PC-9 (cell line): Measurements from ENCODE around the gene GMCL2. TPM values are rescaled to one million over a fixed set of nuclear protein-coding genes. Genes with fewer than 3 reads are reported as not detected.

Source experiments
- BruUV-seq: library from RNA; stranded (reverse); fragments of 400-500 nt; replicated peaks from 2 replicates; lab custom pipeline; 2021; lab: Mats Ljungman, UMichigan
- CTCF ChIA-PET: fragments of 300-600 bp; sonication (Branson Sonifier 250); formaldehyde crosslinking; loops from one replicate; lab custom pipeline; 2022; ENCODE audit warnings: antibody characterized with exemption; lab: Charles Lee
- POLR2A ChIA-PET: fragments of 300-600 bp; sonication (Branson Sonifier 250); formaldehyde crosslinking; loops from one replicate; lab custom pipeline; 2022; ENCODE audit warnings: antibody characterized with exemption; ENCODE audit not compliant: unreplicated experiment; lab: Charles Lee
- DNase-seq, 2 experiments: peaks; one replicate each; pipeline versions ENCODE4 v3.0.0 to v3.0.0-alpha.2; 2015 to 2022; ENCODE audit warnings: mixed read lengths in 1 of 2
- H2AFZ ChIP-seq: fragments of 200-600 bp; sonication (generic); 2 replicates; pipeline ENCODE4 v1.8.1; 2017; ENCODE audit warnings: antibody characterized with exemption
- H3F3A ChIP-seq: fragments of 200-600 bp; sonication (generic); 2 replicates; pipeline ENCODE4 v1.8.1; 2017; ENCODE audit warnings: antibody characterized with exemption, mild to moderate bottlenecking, low read depth; ENCODE audit not compliant: insufficient read depth
- H3K27ac ChIP-seq: fragments of 200-600 bp; sonication (generic); 2 replicates; pipeline ENCODE4 v1.6.1; 2016; ENCODE audit warnings: mixed run types
- H3K27me3 ChIP-seq: fragments of 200-600 bp; sonication (generic); 2 replicates; pipeline ENCODE4 v1.6.1; 2016; ENCODE audit warnings: low read depth, mixed run types; ENCODE audit not compliant: insufficient read depth
- H3K36me3 ChIP-seq: fragments of 200-600 bp; sonication (generic); 2 replicates; pipeline ENCODE4 v1.6.1; 2016; ENCODE audit warnings: low read depth, mixed run types
- H3K4me1 ChIP-seq: fragments of 200-600 bp; sonication (generic); replicated peaks from 2 replicates; pipeline ENCODE4 v1.6.1; 2016; ENCODE audit warnings: mixed run types; ENCODE audit not compliant: insufficient read depth
- H3K4me2 ChIP-seq: fragments of 200-600 bp; sonication (generic); 2 replicates; pipeline ENCODE4 v1.6.1; 2017; ENCODE audit warnings: mixed run types
- H3K4me3 ChIP-seq: fragments of 200-600 bp; sonication (generic); 2 replicates; pipeline ENCODE4 v1.6.1; 2016; ENCODE audit warnings: mixed run types
- H3K79me2 ChIP-seq: fragments of 200-600 bp; sonication (generic); 2 replicates; pipeline ENCODE4 v1.6.1; 2017; ENCODE audit warnings: low read depth, mixed run types
- H3K9me2 ChIP-seq: fragments of 200-600 bp; sonication (generic); 2 replicates; pipeline ENCODE4 v1.8.1; 2017; ENCODE audit warnings: mild to moderate bottlenecking; ENCODE audit not compliant: insufficient read depth
- H3K9me3 ChIP-seq: fragments of 200-600 bp; sonication (generic); 2 replicates; pipeline ENCODE4 v1.8.1; 2016; ENCODE audit warnings: low read depth; ENCODE audit not compliant: insufficient read depth
- H4K20me1 ChIP-seq: fragments of 200-600 bp; sonication (generic); 2 replicates; pipeline ENCODE4 v1.8.1; 2017; ENCODE audit not compliant: insufficient read depth
- CTCF ChIP-seq: fragments of 200-600 bp; sonication (generic); conservative IDR thresholded peaks from 2 replicates; pipeline ENCODE4 v1.6.1; 2017; ENCODE audit warnings: mixed run types, antibody characterized with exemption, mild to moderate bottlenecking, moderate library complexity
- EZH2 ChIP-seq: fragments of 200-600 bp; sonication (generic); IDR thresholded peaks from 2 replicates; pipeline ENCODE4 v1.8.0; 2017; ENCODE audit warnings: antibody characterized with exemption, low read depth
- intact Hi-C: fragments of 100-400 bp; cut with micrococcal nuclease; formaldehyde crosslinking; loops from one replicate; pipeline ENCODE4 v1.10.0; 2022; ENCODE audit not compliant: unreplicated experiment
- total RNA-seq: library from RNA; stranded (reverse); gene quantifications from 2 replicates; pipeline ENCODE4 v1.2.3, GENCODE V29; 2021

The GMCL2 gene
- total RNA-seq, 1 experiment from 2014 or later = not detected

- Histone ChIP-seq H3K9me2 (no peaks in the 10 kb centered on the region), H3K36me3 (peaks cover 46% of the 10 kb centered on the region), H3K9me3 (no peaks in the 10 kb centered on the region), H3K4me2 (peak overlapping the region; percentile 87), H3K4me3 (peak overlapping the region; percentile 85), H3K27me3 (no peaks in the 10 kb centered on the region), H2AFZ (no peak overlapping the region), H3F3A (peaks cover 73% of the 10 kb centered on the region), H3K4me1 (peaks cover 30% of the 10 kb centered on the region), H4K20me1 (peaks cover 61% of the 10 kb centered on the region), H3K79me2 (peaks cover 59% of the 10 kb centered on the region), H3K27ac (no peak overlapping the region)
- ChIA-PET CTCF (no interaction called here), POLR2A (interaction anchor here (0.6 kb wide), 1 partner anchor 654 kb away, joined by 3 read pairs; the partner anchor contains the start of gene ZNF354B)
- no peak for DNase-seq
- intact Hi-C loops = no loop called here
- no peak for TF ChIP-seq CTCF
- BruUV-seq = TSS peak; percentile 50
Measured at GRCh38 chr5:178206166-178207101, 19.3 kb upstream of the GMCL2 start.

GRCh38 chr5:178205749-178206047 is 18.5 kb upstream of the GMCL2 start:
- Histone ChIP-seq H3K79me2 (peaks cover 59% of the 10 kb centered on the region), H3K4me3 (peak overlapping the region; percentile 85), H3K4me1 (peaks cover 31% of the 10 kb centered on the region), H3K9me2 (no peaks in the 10 kb centered on the region), H2AFZ (no peak overlapping the region), H3F3A (peaks cover 68% of the 10 kb centered on the region), H3K27me3 (no peaks in the 10 kb centered on the region), H4K20me1 (peaks cover 55% of the 10 kb centered on the region), H3K9me3 (no peaks in the 10 kb centered on the region), H3K27ac (0 out of 2 replicates have a peak overlapping the region, but pooled peaks have one; percentile 63), H3K36me3 (peaks cover 39% of the 10 kb centered on the region), H3K4me2 (peak overlapping the region; percentile 87)
- POLR2A ChIA-PET = no interaction called here
- DNase-seq = no peak
- intact Hi-C loops = loop anchor here (2.0 kb wide), 1 partner anchor 27 kb away; the partner anchor contains the start of gene PHYKPL
- no peak for TF ChIP-seq EZH2
- no peak for TF ChIP-seq CTCF
- CTCF ChIA-PET = no interaction called here
- no TSS peak for BruUV-seq

- TF ChIP-seq CTCF (no peak), EZH2 (no peak)
- POLR2A ChIA-PET = interaction anchor here (0.5 kb wide), 1 partner anchor 10 kb away, joined by 3 read pairs; no protein-coding TSS in a partner anchor
- peak overlapping the region; percentile 63 for H3K27ac ChIP-seq
Measured at GRCh38 chr5:178204935-178205748, 18.0 kb upstream of the GMCL2 start.

More at GRCh38 chr5:178204935-178205748, 18.0 kb upstream of the GMCL2 start:
- CTCF ChIA-PET = no interaction called here
- Histone ChIP-seq H2AFZ (peak overlapping the region; percentile 98; the same call in 1 of the 2 replicates), H3K9me3 (no peaks in the 10 kb centered on the region), H4K20me1 (peaks cover 49% of the 10 kb centered on the region), H3K4me1 (peaks cover 31% of the 10 kb centered on the region), H3K36me3 (peaks cover 33% of the 10 kb centered on the region), H3K4me2 (peak overlapping the region; percentile 87), H3K79me2 (peaks cover 59% of the 10 kb centered on the region), H3K27me3 (no peaks in the 10 kb centered on the region), H3K4me3 (peak overlapping the region; percentile 85), H3F3A (peaks cover 63% of the 10 kb centered on the region), H3K9me2 (no peaks in the 10 kb centered on the region)
- BruUV-seq = no TSS peak
- DNase-seq = peak; percentile 61 to 80
- intact Hi-C loops = loop anchor here (2.0 to 5.0 kb wide), 2 partner anchors 28 to 43 kb away; partner anchors contain the start of gene PHYKPL
